GM19240 (cell line): Measurements from ENCODE around the gene HIPK4.
"Not testable (repeated sequence)": the region's sequence is repeated elsewhere in the genome, so short reads cannot be mapped to it uniquely, and the experiment has no call there.

ENCODE experiments used
- DNase-seq: peaks from one replicate; pipeline ENCODE4 v3.0.0; 2011; ENCODE audit warnings: low spot score; ENCODE audit not compliant: insufficient read length

Gene HIPK4, protein sequence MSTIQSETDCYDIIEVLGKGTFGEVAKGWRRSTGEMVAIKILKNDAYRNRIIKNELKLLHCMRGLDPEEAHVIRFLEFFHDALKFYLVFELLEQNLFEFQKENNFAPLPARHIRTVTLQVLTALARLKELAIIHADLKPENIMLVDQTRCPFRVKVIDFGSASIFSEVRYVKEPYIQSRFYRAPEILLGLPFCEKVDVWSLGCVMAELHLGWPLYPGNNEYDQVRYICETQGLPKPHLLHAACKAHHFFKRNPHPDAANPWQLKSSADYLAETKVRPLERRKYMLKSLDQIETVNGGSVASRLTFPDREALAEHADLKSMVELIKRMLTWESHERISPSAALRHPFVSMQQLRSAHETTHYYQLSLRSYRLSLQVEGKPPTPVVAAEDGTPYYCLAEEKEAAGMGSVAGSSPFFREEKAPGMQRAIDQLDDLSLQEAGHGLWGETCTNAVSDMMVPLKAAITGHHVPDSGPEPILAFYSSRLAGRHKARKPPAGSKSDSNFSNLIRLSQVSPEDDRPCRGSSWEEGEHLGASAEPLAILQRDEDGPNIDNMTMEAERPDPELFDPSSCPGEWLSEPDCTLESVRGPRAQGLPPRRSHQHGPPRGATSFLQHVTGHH

DNA sequence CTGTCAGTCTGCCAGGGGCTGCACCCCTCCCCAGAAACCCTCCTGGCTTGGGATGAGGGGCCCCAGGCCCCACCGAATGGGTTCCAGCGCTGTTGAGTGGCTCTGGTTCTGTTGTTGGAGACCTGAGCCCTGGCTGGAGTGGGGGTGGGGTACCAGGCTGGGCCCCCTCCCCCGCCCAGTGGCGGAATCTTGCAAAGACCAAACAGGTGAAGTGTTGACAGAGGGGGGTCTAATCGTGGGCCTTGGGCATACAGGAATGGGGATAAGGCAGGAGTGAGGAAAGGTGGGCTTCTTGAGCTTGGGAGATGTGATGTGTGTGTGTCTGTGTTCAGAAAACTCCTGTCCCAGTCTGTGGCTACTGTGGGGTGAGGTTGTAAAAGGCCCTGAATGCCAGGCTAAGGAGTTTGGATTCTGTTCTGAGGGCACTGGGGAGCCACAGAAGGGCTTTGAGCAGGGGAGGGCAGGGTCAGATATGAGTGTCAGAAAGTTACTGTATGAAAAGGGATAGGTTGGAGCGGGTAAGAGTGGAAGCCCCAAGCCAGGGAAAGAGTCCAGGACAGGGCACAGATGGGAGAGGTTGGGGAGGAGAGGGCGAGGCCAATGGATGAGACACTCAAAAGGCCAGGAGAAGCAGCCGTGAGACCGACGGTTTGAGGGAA lies at the start of gene HIPK4:
Gene HIPK4 (minus strand): TSS at position 98 of the 659 bp plus-strand sequence. CDS start 279 bp downstream, outside the sequence.
- no peak for DNase-seq

DNA sequence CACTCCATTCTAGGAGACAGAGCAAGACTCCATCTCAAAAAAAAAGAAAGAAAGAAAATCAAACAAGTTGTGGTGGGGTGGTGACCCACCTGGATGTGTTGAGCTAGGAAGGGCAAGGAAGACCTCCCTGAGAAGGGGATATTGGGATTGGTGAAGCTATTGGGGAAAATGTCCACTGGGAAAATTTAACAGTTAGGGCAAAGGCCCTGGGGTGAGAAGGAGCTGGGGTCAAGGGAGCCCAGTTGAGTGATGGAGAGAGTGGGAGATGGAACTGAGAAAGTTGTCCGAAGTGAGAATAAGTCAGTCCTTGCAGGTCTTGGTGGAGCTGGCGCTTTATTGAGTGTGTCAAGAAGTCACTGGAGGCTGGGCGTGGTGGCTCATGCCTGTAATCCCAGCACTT lies 48.3 kb upstream of the HIPK4 start:
- no peak for DNase-seq

DNA sequence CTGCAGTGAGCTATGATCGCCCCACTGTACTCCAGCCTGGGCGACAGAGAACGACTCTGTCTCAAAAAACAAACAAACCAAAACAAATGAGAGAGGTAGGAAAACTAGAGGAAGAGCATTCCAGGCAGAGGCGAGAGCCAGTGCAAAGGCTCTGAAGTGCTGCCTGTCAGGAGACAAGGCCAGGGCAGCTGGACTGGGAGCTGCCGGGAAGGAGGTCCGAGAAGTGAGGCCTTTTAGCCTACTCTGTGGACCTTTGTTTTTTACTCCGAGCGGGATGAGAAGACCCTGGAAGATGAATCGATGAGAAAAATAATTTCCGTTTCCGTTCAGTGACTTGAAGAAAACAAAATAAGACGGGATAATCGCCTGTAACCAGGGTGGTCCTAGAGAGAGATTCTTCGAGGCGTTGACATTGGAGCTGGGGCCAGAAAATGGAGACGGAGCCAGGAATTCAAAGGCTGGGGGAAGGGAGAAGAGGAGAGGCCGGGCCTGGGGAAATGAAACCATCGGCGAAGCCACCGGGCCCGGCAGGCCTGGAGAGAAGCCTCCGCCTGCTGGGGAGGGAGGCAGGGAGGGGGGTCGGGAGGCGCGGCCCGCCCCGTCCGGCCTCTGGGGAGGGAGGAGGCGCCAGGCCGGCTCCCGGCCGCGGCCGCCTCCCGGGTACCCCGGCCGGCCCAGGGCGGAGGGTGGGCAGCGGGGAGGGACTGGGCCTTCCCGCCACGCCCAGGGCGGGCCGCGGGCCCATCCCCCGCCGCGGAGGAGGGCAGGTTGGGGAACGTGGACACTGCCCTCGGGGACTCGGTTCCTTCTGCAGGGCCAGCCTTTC lies 43.6 kb upstream of the HIPK4 start:
- no peak for DNase-seq

DNA sequence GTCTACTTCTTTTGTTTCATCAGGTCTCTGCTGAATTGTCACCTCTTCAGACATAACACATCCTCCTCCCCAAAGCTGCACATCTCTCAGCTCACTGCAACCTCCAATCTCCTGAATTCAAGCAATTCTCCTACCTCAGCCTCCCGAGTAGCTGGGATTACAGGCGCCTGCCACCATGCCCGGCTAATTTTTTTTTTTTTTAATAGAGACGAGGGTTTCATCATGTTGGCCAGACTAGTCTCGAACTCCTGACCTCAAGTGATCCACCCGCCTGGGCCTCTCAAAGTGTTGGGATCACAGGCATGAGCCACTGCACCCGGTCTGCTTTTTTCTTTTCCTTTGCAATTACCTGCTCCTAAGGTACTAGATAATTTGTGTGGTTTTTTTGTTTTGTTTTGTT lies 42.8 kb upstream of the HIPK4 start:
- not testable (repeated sequence) for DNase-seq

DNA sequence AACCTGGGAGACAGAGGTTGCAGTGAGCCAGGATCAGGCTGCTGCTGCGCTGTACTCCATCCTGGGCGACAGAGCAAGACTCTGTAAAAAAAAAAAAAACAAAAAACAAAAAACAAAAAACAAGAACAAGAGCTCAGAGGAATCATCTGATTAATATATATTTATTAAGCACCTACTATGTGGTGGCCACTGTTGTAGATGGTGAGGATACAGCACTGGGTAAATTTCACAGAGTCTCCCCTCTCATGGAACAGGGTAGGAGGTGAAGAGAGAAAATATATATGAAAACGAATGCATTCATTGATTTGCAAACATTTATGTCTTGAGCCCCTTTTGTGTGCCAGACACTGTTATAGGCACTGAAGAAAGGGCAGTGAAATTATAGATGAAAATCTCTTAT lies 41.7 kb upstream of the HIPK4 start:
- DNase-seq: no peak

DNA sequence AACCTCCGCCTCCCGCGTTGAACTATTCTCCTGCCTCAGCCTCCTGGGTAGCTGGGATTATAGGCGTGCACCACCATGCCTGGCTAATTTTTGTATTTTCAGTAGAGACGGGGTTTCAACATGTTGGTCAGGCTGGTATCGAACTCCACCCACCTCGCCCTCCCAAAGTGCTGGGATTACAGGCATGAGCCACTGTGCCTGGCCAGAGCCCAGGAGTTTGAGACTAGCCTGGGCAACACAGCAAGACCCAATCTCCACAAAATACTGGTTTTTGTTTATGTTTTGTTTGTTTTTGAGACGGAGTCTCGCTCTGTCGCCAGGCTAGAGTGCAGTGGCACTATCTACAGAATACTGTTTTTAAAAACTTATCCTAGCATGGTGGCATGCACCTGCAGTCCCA lies 40.3 kb upstream of the HIPK4 start:
- not testable (repeated sequence) for DNase-seq

DNA sequence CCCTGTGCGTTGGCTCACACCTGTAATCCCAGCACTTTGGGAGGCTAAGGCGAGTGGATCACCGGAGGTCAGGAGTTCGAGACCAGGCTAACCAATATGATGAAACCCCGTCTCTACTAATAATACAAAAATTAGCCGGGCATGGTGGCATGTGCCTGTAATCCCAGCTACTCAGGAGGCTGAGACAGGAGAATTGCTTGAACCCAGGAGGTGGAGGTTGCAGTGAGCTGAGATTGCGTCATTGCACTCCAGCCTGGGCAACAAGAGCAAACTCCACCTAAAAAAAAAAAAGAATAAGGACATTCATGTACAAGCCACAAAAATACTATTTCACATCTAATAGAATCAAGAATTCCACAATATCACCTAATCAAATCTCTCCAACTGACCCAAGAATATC lies 38.2 kb upstream of the HIPK4 start:
- DNase-seq: not testable (repeated sequence)

DNA sequence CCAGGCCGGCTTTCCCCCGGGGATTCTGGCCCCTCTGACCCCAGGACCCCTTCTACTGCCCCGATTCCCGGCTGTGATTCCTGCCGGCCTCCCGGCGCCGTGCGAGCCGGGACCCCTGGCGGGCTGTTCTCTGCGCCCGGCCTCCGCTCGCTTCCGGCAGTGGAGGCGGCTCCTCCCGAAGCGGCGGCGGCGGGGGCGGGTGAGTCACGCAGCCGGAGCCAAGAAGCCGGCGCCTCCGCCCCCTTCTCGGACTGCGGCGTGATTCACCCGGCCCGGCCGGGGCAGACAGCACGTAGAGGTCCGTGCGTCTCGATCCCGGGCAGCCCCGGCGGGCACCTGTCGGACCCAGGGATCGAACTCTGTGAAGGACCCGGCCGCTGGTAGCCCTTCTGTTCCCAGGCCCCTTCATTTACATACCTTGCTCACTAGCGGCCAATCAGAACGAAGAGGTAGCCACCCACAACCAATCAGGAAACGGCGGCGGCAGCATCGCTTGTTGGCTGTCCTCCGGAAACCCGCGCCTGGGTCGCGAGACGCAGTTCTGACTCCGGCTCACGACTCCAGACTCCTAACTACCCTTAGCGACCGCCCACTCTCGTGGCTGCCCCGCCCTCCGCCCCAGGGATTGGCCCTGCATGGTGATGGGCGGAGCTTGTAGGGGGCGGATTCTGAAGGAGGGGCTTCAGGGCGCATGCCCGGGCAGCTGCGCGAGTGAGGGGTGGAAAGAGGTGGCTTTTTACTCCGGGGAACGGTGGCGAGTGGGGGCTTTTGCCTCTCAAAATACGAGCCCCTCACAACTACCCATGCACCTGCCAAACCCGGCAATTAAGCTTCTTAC lies 35.7 kb upstream of the HIPK4 start, which contains the start of gene SERTAD1:
Gene SERTAD1 (minus strand): TSS at position 543 of the 838 bp plus-strand sequence. CDS start 2,446 bp downstream, outside the sequence.
- peak; percentile 98 for DNase-seq

DNA sequence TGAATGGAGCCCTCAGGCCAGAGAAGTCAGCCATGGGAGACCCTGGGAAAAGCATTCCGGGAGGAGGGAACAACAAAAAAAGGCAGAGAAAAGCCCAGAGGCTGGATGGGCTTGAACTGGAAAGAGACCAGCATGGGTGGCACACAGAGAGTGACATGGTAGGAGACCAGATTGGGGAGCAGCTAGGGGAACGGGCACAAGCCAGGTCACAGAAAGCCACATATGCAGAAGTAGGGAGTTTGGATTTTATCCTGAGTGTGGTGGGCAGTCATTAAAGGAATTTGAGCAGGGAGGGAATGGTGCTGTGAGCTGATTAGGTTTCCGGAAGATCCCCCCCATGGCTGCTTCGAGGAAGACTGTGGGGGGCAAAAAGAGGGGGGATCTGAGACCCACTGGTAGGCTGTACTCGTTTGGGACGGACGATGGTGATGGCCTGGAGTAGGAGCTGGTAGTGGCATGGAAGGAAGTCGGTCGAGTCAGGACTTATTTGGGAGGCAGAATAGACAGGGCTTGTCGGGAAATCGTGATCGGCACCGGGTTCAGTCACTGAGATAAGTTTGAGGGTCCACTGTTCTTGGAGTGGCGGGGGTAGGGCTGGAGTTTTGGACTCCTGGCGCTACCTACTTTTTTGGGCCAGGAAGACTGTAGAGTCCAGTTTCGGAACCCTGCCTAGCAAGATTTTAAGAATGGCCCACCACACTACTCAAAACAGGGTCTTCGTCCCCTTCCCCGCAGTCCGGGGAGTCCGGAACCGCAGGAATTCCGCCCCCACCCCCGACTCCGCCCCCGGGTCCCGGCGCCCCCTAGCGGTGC lies 34.9 kb upstream of the HIPK4 start:
- DNase-seq: no peak

DNA sequence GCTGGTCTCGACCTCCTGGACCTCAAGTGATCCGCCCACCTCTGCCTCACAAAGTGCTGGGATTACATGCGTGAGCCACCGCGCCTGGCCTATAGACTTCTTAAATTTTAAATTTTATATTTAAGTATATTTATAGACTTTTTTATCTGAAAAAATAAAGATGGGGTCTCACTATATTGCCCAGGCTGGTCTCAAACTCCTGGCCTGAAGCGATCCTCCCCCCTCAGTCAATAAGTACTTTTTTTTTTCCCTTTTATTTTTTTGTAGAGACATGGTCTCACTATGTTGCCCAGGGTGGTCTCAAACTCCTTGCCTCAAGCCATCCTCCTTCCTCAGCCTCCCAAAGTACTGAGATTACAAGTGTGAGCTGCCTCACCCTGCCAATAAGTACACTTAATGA lies 34.0 kb upstream of the HIPK4 start:
- no peak for DNase-seq

DNA sequence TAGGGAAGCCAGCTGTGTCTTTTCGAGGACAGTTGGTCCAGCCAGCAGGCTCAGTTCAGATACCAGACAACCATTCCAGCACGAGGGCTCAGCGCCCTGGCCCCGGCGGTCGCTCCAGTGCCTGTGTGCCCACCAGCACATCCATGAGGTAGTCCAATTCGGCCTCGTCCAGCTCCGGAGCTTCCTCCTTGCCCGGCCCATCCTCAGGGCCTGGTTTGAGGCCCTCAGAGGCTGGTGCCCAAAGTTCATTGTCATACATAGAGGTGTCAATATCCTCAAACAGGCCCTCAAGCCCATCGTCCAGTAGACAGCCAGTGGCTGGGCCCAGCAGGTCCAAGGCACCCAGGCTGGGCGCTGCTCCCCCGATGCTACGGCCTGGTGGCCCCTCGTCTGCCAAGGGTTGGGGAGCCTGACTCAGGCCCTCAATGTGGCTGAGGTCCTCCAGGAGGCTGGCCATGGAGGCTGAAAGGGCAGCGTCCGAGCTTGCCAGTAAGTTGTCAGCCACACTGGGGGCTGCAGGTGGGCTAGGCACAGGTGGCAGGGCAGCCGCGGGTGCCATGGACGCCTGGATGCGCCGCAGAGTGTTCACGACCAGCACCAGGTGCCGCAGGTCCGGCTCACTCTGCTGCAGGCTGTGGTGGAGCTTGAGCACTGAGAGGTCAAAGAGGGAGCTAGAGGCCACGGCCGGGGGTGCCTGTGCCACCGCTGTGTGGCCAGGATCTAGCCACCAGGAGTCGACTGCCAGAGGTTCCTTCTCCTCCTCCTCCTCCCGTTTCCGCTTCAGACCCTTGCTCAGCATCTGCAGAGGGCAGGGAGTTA lies 33.0 kb upstream of the HIPK4 start:
- no peak for DNase-seq

DNA sequence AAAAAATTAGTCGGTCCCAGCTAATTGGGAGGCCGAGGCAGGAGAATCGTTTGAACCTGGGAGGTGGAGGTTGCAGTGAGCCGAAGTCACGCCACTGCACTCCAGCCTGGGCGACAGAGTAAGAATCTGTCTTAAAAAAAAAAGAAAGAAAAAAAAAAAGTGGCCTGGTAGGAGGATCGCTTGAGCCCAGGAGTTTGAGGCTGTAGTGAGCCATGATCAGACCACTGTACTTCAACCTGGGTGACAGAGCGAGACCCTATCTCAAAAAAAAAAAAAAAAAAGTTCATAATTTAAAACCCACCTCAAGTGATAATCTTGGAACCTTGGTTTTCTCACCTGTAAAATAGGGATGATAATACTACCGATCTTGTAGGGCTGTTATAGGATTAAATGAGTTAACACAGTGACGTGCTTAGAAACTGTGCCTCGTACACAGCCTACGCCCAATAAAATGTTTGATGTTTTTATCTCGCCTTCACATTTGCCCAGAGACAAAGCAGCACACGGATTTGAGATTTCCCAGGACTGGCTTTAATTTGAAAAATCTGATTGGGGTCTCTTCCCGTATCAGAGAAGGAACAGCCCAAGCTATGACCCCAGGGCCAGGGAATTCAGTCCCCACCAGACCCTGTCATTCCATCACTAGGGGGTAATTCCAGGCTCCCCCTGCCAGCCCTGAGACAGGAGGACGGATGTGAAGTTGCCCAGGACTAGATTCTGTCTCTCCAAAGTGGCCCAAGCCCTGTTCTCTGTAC lies 32.2 kb upstream of the HIPK4 start:
- DNase-seq: no peak

DNA sequence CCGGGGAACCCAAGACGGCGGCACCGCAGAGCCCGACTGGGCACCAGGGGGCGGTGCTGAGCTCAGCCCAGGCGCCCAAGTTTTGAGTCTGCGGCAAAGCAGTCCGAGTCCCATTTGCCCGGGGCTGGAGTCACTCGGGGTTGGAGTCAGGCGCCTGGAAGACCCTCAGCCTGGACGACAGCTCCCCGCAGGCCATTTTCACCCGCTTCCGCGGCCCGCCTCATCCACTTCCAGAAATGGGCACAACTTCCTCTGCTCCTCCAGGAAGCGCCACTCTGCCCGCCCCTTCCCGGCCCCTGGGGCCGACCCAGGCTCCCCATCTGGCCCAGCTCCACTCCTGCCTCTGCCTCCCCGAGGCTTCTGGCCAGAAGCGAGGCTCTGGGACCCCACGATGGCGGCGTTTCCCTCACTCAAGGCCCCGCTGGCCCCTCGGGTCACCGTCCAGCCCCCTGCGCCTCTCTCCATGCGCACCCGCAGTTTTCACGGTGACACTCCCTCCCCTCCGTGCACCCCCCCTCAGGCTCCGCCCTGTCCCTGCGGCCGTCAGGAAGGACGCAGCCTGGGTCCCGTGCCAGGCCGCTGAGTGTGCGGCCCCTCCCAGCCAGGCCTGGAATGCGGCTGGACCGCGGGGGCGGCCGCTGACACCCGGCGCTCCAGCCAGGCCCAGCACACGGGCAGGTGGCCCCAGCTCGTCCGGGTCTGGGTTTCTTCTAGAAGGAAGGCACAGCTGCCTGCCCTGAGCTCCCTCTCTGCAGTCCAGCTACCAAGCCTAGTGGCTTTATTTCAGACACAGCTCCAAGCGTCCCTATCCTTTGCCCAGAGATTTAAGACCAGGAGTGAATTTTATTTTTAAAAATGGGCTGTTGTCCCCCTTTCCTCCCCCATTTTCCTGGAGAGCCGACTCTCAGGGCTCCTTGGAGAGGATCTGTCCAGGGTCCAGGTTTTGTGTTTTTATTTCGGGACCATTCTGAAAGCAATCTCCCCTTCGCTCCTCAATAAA lies 31.1 kb upstream of the HIPK4 start:
- peak; percentile 69 for DNase-seq

DNA sequence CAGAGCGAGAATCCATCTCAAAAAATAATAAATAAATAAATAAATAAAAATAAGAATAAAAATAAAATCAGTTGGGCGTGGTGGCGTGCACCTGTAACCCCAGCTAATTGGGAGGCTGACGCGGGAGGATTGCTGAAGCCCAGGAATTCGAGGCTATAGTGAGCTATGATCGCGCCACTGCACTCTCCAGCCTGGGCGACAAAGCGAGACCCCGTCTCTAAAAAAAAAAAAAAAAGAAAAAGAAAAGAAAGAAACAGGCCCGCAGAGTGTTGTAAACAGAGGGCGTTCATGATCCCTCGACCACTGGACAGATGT lies 30.4 kb upstream of the HIPK4 start:
- no peak for DNase-seq

DNA sequence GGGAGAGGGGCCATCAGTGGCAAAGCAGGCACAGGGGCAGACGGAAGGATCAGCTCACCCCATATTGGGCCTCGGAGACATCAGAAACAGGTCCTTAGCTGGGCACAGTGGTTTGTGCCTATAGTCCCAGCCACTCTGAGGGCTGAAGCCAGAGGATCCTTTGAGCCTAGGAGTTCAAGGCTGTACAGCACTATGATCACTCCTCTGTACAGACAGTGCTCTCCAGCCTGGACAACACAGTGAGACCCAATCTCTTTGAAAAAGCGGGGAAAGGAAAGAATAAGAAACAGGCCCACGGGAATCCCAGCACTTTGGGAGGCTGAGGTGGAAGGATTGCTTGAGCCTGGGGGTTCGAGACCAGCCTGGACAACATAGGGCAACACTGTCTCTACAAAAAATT lies 29.8 kb upstream of the HIPK4 start:
- no peak for DNase-seq

DNA sequence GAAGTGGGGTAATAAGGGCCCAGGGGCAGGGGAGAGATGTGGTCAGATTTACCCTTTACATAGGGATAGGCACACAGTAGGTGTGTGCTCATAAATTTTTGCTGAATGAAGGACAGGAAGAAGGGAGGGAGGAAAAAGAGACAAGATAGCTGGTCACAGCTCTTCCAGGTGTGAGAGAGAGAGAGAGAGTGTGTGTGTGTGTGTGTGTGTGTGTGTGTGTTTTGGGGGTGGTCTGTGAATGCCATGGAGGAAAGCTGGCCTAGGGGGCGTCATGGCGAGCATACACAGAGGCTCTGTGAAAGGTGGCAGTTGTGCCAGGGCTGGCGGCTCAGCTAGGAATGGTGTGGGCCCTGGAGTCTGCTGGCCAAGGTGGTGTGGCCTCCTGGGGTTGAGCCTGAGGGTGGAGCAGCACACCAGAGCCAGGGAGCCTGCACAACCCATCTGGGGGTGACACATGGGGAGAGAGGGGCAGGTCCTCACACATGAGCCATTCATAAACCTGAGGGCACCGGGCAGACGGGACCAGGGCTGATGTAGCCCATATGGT lies 29.2 kb upstream of the HIPK4 start:
- DNase-seq: no peak

DNA sequence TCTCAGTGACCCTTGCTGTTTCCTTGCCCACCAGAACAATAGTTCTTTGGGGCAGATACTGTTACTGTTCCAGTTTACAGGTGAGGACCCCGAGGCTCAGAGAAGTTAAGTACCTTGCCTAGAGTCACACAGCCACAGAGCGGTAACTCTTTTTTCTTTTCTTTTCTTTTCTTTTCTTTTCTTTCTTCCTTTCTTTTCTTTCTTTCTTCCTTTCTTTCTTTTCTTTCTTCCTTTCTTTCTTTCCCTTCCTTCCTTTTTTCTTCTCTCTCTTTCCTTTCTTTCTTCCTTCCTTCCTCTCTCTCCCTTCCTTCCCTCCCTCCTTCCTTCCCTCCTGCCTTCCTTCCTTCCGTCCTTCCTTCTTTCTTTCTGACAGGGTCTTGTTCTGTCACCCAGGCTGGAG lies 28.1 kb upstream of the HIPK4 start:
- no peak for DNase-seq
